Measurements from ENCODE around the gene P2RY12. TPM values are rescaled to one million over a fixed set of nuclear protein-coding genes. Genes with fewer than 3 reads are reported as not detected.

Gene P2RY12
- total and polyA plus RNA-seq, 9 of the 15 experiments (the other 6 are each of a cell fraction or from before 2014, with no cell fraction given), result not detected

DNA sequence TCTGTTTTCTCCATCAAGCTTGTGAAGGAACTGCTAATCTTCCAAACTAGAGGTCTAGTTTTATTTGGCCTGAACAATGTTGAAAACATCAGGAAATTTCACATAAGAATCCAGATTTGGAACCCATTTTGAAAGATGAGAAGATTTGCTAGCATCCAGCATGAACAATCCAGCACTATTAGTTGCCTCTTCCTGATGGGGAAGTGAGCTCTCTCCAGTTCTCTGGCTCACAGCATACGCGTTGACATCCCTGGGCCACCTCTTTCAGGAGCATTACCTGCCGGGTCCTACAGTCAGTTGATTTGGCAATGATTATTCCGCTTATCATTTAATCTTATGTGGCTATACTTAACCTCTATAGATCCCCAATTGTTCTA lies 78.8 kb downstream of the P2RY12 start (continued):
- TF ChIP-seq, protein P1, sequence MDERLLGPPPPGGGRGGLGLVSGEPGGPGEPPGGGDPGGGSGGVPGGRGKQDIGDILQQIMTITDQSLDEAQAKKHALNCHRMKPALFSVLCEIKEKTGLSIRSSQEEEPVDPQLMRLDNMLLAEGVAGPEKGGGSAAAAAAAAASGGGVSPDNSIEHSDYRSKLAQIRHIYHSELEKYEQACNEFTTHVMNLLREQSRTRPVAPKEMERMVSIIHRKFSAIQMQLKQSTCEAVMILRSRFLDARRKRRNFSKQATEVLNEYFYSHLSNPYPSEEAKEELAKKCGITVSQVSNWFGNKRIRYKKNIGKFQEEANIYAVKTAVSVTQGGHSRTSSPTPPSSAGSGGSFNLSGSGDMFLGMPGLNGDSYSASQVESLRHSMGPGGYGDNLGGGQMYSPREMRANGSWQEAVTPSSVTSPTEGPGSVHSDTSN (CRISPR knock-in tag; IDR thresholded peaks at IDR 0.05; ENCODE audit: low read depth), result no peak
- TF ChIP-seq, protein P1 (tag; conservative IDR thresholded peaks at IDR 0.05; ENCODE audit: low read depth), result no peak
- TF ChIP-seq CC2D1A (IDR thresholded peaks at IDR 0.05) (no peak), CBX2 (IDR thresholded peaks at IDR 0.05; ENCODE audit: insufficient read depth, low read length, poor library complexity, severe bottlenecking) (no peak), POLR2B (IDR thresholded peaks at IDR 0.05; ENCODE audit: low read depth, partially characterized antibody) (no peak), HMG20A (CRISPR knock-in tag; conservative IDR thresholded peaks at IDR 0.05) (no peak), ZNF347 (CRISPR knock-in tag; IDR thresholded peaks at IDR 0.05; ENCODE audit: low read depth) (no peak), KHSRP (IDR thresholded peaks at IDR 0.05) (no peak), RCOR1 (IDR thresholded peaks at IDR 0.05; ENCODE audit: borderline replicate concordance in 1 of 2, low read depth in 2 of 2, low read length in 2 of 2) (no peak)

Measured in K562 (cell line).